ENCODE results near the gene CCDC102B. TPM values are rescaled to one million over a fixed set of nuclear protein-coding genes. Genes with fewer than 3 reads are reported as not detected.
"Not testable (repeated sequence)": the region's sequence is repeated elsewhere in the genome, so short reads cannot be mapped to it uniquely, and the experiment has no call there.

The CCDC102B gene
- polyA plus RNA-seq (ENCODE audit: low read depth in 6 of 6) = 1 to 10 TPM; 1.4 to 5.0 (median 3.8) TPM

DNA sequence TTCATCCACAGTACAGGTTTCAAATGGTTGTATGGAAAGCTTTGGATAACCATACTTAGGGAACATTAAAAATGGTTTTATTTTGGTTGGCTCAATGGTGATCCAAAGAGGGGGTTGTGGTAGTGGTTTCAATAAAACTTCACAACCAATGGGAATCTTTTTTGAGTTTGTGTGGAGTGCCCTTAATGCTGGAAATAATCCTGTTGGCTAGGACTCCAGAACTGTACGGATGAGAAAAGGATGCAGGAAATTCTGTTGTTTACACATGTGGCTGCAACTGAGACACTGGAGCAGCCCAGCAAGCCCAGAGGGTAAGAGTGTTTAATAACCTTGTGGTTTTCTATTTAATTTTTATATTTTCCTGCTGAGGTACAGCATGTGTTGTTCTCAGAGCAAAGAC lies at the start of gene CCDC102B:
Gene CCDC102B, plus strand, starts transcription at position 210 of the 400 bp plus-strand sequence. CDS start 38,684 bp downstream, outside the sequence.
- H3K4me3 Mint-ChIP-seq = no peak within 1 kb of the TSS
- no peaks in the 10 kb centered on the region for H3K36me3 Mint-ChIP-seq
- no peaks in the 10 kb centered on the region for H3K4me1 Mint-ChIP-seq
- H3K27ac Mint-ChIP-seq = no peak within 1 kb of the TSS
- no peak for ATAC-seq (ENCODE audit: low read depth in 2 of 2)
- H3K27me3 Mint-ChIP-seq = no peaks in the 10 kb centered on the region
- DNase-seq = no peak
- H3K9me3 Mint-ChIP-seq = no peaks in the 10 kb centered on the region

DNA sequence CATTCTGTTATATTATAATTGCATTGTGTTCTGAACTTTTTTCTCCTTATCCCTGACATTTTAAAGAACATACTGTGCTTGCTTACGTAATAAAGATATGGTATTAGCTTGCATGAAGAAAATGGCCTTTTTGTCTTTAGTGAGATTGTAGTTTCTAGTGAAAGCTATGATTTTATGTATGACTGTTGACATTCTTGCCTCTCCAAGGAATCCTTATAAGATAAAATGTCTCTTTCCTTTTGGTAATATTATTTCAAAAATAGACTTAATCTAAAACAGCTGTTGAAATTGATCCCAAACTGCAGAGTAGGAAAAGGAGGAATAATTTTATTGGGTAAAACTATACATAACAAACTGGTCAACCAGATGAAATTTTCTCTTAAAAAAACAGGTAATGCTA lies 40.8 kb upstream of the CCDC102B start:
- no peaks in the 10 kb centered on the region for H3K27me3 Mint-ChIP-seq
- no peak overlapping the region for H3K27ac Mint-ChIP-seq
- peaks cover 0 to 8% of the 10 kb centered on the region in 2 donors for H3K36me3 Mint-ChIP-seq
- H3K4me1 Mint-ChIP-seq = no peaks in the 10 kb centered on the region
- no peak for DNase-seq
- H3K9me3 Mint-ChIP-seq = peaks cover 4 to 18% (median 10%) of the 10 kb centered on the region in 7 donors
- H3K4me3 Mint-ChIP-seq = no peak overlapping the region
- no peak for ATAC-seq (ENCODE audit: low read depth in 2 of 2)

DNA sequence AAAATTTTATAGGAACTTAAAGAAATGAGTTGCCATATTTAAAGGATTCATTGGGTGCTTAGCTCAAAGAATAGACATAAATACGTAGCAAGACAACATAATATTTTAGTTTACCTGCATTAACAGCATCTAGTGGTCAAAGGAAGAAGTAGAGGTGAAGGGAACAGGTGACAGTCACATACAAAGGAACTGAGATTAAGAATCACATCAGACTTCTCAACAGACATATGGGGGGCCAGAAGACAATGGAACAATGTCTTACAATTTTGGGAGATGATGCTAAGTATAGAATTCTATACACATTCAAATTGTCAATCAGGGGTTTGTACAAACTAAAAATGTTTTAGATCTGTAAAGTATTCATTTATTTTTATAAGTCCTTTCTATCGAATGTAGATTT lies 38.6 kb upstream of the CCDC102B start:
- Mint-ChIP-seq H3K9me3 (peaks cover 4 to 18% (median 10%) of the 10 kb centered on the region in 7 donors), H3K36me3 (peaks cover 0 to 8% of the 10 kb centered on the region in 2 donors), H3K27ac (no peak overlapping the region), H3K4me1 (no peaks in the 10 kb centered on the region), H3K27me3 (no peaks in the 10 kb centered on the region), H3K4me3 (no peak overlapping the region)
- no peak for DNase-seq
- ATAC-seq (ENCODE audit: low read depth in 2 of 2) = no peak

DNA sequence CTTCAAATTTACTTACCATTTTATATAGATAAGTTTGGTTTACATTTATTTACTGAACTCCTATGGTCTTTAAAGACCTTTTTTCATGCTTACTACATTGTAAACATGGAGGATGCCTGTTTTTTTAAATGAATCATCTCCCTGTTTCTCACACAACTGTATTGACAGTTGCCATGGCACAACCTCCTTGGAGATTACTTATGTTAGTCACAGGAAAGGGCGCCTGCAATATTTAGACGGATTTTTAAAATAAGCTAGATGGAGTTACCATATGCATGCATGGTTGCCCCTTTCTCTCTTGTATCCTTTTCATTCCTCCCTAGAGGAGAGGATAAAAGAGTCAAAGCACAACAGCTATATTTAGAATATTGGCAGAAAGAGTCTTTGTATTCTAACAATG lies 34.8 kb upstream of the CCDC102B start:
- Mint-ChIP-seq H3K4me1 (peaks cover 0 to 6% (median 0%) of the 10 kb centered on the region in 3 donors), H3K4me3 (no peak overlapping the region), H3K36me3 (peaks cover 0 to 8% of the 10 kb centered on the region in 2 donors), H3K27ac (no peak overlapping the region), H3K9me3 (peaks cover 4 to 18% (median 10%) of the 10 kb centered on the region in 7 donors), H3K27me3 (no peaks in the 10 kb centered on the region)
- DNase-seq (no peak), ATAC-seq (ENCODE audit: low read depth in 2 of 2) (no peak)

DNA sequence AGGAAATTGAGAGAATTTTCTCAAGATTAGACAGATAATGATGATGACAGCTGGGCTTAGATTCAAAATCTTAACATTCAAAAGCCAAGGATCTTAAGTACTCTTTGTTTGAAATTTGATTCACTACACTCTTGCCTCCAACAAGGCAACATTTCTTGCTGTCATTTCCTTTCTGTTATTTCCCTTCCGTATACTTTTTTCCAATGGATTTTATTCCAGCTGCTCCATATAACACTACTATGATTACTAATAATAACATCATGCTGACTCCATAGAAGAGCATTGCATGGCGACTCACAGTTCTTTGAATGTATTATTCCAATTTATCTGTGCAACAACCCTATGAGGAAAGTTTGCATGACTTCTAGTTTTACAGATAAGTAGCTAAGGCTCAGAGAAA lies 33.9 kb upstream of the CCDC102B start:
- DNase-seq (no peak), ATAC-seq (ENCODE audit: low read depth in 2 of 2) (no peak)
- Mint-ChIP-seq H3K9me3 (peaks cover 4 to 11% (median 5%) of the 10 kb centered on the region in 7 donors), H3K27me3 (no peaks in the 10 kb centered on the region), H3K27ac (no peak overlapping the region), H3K4me1 (peaks cover 0 to 6% (median 0%) of the 10 kb centered on the region in 3 donors), H3K36me3 (peaks cover 0 to 6% of the 10 kb centered on the region in 2 donors), H3K4me3 (no peak overlapping the region)

DNA sequence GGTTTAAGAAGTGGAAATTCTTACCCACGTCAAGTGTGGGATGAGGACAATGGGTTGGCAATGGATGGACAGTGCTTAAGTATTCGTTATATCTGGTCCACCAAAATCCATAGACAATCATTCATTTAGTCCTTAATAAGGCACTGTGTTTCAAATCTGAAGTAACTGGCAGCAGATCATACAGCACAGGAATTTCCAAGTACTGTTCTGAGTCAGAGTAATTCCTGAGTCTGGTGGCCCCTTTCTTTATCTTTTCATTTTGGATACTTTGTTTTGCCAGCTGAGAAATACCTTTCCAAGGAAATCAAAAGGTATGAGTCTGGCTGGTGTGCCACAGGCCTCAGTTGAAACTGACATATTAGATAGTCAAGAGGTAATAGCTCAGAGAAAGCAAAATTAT lies 31.4 kb upstream of the CCDC102B start:
- peaks cover 0 to 6% (median 0%) of the 10 kb centered on the region in 3 donors for H3K4me1 Mint-ChIP-seq
- no peak overlapping the region for H3K4me3 Mint-ChIP-seq
- DNase-seq (no peak), ATAC-seq (ENCODE audit: low read depth in 2 of 2) (no peak)
- H3K36me3 Mint-ChIP-seq = no peaks in the 10 kb centered on the region
- H3K9me3 Mint-ChIP-seq = peaks cover 0 to 4% (median 2%) of the 10 kb centered on the region in 7 donors
- no peak overlapping the region for H3K27ac Mint-ChIP-seq
- H3K27me3 Mint-ChIP-seq = no peaks in the 10 kb centered on the region

DNA sequence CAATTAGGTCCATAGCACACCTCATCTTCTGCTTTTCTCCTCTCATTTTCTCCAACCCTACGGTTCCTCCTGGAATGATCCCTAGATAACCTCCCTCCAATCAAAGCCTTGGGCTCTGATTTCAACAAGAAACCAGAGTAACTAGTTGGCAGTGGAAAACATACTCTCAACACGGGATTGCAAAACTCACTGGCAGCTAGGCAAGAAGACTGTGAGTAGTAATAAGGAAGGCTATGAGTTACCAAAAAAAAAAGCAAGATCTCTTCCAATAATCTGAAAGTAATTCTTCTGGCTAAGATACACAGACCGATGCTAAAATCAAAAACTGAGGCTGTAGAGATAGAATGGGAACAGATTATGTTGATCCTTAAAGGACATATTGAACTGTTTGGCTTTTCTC lies 28.4 kb upstream of the CCDC102B start:
- no peak for ATAC-seq (ENCODE audit: low read depth in 2 of 2)
- Mint-ChIP-seq H3K4me1 (peaks cover 0 to 6% (median 0%) of the 10 kb centered on the region in 3 donors), H3K36me3 (no peaks in the 10 kb centered on the region), H3K27ac (no peak overlapping the region), H3K27me3 (no peaks in the 10 kb centered on the region), H3K9me3 (peaks cover 0 to 4% (median 2%) of the 10 kb centered on the region in 7 donors), H3K4me3 (no peak overlapping the region)
- DNase-seq = no peak

DNA sequence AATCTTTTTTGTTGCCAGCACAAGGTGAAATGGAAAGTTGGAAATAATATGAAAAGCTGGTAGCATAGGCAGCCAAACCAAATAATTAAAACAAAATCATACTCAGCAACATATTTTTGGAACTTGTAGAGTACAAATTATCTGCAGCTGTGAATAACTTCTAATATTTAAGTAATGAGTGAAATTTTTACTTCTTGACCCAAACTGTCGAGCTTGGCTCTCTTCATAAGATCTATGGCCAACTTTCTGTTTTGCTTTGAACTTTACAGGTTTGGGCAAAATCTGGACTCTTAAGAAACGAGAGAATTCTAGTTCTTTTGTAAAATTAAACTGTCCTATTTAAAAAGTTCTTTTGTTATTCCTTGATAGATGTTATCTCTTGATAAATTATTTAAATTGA lies 25.6 kb upstream of the CCDC102B start:
- H3K4me1 Mint-ChIP-seq = no peaks in the 10 kb centered on the region
- peaks cover 0 to 4% (median 2%) of the 10 kb centered on the region in 7 donors for H3K9me3 Mint-ChIP-seq
- no peak for ATAC-seq (ENCODE audit: low read depth in 2 of 2)

DNA sequence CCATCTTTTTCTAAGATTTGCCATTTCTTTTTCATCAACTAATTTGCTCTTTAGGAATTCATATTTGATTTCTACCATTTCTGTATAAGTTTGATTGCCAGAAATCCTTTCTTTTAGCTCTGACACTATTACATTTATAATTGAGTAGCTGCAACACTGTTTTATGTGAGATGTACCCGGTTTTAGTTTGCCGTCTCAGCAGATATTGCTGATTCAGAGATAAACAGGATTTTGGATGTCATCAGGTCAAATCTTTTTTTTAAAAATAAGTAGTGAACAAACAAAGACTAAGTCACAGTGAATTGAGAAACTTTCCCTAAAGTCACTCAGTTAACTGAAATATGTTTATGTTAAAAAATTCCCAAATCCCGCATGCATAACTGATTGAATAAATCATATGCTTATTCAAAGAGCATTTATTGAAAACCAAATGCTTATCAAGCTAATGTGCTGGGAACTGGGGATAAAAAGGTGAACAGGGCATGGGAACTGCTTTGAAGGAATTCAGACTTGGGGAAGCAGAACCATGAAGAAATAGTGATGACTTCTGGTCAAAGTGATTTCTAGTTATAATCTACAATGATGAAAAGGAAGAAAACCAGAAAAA lies 19.5 kb upstream of the CCDC102B start:
- no peak for ATAC-seq (ENCODE audit: low read depth in 2 of 2)
- Mint-ChIP-seq H3K36me3 (no peaks in the 10 kb centered on the region), H3K4me1 (no peaks in the 10 kb centered on the region), H3K27me3 (no peaks in the 10 kb centered on the region), H3K9me3 (no peaks in the 10 kb centered on the region), H3K4me3 (no peak overlapping the region), H3K27ac (no peak overlapping the region)
- DNase-seq = no peak

More for the DNA sequence above, 25.6 kb upstream of the CCDC102B start:
- no peak overlapping the region for H3K4me3 Mint-ChIP-seq
- H3K27ac Mint-ChIP-seq = no peak overlapping the region
- H3K27me3 Mint-ChIP-seq = no peaks in the 10 kb centered on the region
- H3K36me3 Mint-ChIP-seq = no peaks in the 10 kb centered on the region
- no peak for DNase-seq

DNA sequence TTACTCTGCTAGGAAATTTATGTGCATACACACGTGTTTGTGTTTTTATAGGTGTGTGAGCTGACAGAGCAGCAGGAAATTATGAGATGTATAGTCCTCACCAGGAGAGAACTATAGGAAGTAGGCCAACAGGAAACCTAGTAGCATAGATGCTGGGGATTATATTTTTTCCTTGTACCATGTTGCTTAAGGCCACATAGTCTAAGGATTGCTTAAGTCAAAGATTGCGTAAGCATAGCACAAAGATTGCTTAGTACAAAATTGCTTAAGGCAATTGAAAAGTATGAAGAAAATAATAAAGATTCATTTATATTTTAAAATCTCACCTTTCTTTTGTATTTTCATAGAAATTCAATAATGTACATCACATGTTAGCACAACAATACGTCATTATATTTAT lies 18.7 kb upstream of the CCDC102B start:
- Mint-ChIP-seq H3K36me3 (no peaks in the 10 kb centered on the region), H3K4me1 (no peaks in the 10 kb centered on the region), H3K27me3 (no peaks in the 10 kb centered on the region), H3K9me3 (no peaks in the 10 kb centered on the region), H3K4me3 (no peak overlapping the region), H3K27ac (no peak overlapping the region)
- ATAC-seq (ENCODE audit: low read depth in 2 of 2) = no peak
- DNase-seq = no peak

DNA sequence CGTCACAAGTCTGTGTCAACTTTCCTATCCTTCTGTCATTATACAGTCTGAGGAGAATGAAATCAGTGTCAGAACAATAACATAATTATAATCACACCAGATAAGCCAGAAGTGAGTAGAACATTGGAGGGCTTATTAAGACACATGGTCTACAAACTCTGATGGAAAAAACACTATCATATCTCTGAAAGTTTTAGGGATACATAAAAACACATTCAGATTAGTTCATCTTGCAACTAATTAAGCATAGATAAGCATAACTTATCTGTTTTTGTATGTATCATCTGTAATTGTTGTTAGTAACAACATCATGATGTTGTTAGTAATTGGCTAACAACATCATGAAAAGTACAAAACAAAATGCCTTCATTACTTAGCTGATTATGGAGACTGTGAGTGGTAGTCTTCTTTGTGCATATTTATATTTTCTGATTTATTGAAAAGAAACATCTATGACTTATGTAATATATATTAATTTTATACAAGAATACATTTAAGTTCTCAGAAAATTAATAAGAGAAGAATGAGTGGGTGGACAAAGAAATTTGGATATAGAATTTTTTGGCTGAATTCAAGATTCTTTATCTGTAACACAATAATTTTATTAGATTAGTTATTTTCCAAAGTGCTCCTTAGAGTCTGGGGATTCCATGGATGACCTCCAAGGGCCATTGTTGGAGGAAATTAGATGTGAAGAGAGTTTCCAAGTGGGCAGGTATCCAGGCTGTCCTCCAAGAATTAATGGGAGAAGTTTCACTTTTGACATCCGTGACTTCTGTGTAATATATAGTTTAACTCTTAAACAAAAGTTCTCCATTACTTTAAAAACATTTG lies 16.9 kb upstream of the CCDC102B start:
- H3K27ac Mint-ChIP-seq = no peak overlapping the region

DNA sequence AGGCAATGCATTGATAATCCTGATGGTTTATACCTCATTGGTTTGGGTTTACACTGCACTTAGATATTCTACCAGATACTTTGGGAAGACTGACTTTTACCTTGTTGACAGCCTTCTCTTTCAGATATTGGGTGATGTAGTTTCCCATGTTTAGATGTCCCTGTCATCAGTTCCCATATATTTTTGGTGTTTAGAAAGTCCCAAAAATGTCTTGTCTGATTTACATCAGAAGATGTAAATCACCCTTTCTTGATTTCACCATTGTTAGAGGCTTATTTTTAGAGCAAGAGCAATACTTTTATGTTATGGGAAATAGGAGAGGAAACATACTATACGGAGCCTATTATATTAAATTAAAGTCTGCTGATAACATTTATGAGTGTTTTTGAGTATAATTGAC lies 14.4 kb upstream of the CCDC102B start:
- Mint-ChIP-seq H3K4me1 (no peaks in the 10 kb centered on the region), H3K9me3 (peaks cover 0 to 2% (median 0%) of the 10 kb centered on the region in 7 donors), H3K4me3 (no peak overlapping the region), H3K27me3 (no peaks in the 10 kb centered on the region), H3K36me3 (no peaks in the 10 kb centered on the region), H3K27ac (no peak overlapping the region)
- no peak for DNase-seq
- no peak for ATAC-seq (ENCODE audit: low read depth in 2 of 2)

More for the DNA sequence above, 16.9 kb upstream of the CCDC102B start:
- Mint-ChIP-seq H3K4me3 (no peak overlapping the region), H3K4me1 (no peaks in the 10 kb centered on the region), H3K36me3 (no peaks in the 10 kb centered on the region), H3K27me3 (no peaks in the 10 kb centered on the region), H3K9me3 (peaks cover 0 to 2% (median 0%) of the 10 kb centered on the region in 7 donors)
- DNase-seq (no peak), ATAC-seq (ENCODE audit: low read depth in 2 of 2) (no peak)

DNA sequence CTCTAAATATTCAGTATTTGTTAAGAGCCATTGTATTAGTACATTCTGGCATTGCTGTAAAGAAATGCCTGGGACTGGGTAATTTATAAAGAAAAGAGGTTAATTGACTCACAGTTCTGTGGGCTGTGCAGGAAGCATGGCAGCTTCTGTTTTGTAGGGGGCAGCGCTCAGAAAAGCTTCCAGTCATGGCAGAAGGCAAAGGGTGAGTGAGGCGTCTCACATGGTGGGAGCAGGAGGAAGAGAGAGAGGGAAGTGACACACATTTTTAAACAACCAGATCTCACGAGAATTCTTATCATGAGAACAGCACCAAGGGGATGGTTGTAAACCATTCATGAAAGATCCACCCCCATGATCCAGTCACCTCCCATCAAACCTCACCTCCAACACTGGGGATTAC lies 13.8 kb upstream of the CCDC102B start:
- Mint-ChIP-seq H3K4me1 (no peaks in the 10 kb centered on the region), H3K27me3 (no peaks in the 10 kb centered on the region), H3K4me3 (no peak overlapping the region), H3K9me3 (peaks cover 0 to 2% (median 0%) of the 10 kb centered on the region in 7 donors), H3K36me3 (no peaks in the 10 kb centered on the region), H3K27ac (peak overlapping the region in 1 of 6 donors; percentile 0)
- no peak for ATAC-seq (ENCODE audit: low read depth in 2 of 2)
- no peak for DNase-seq

DNA sequence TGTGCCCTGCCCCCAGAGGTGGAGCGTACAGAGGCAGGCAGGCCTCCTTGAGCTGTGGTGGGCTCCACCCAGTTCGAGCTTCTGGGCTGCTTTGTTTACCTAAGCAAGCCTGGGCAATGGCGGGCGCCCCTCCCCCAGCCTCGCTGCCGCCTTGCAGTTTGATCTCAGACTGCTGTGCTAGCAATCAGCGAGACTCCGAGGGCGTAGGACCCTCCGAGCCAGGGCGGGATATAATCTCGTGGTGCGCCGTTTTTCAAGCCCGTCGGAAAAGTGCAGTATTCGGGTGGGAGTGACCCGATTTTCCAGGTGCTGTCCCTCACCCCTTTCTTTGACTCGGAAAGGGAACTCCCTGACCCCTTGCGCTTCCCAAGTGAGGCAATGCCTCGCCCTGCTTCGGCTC lies 7.6 kb upstream of the CCDC102B start:
- not testable (repeated sequence) for H3K4me1 Mint-ChIP-seq

More for the DNA sequence above, 7.6 kb upstream of the CCDC102B start:
- H3K27me3 Mint-ChIP-seq; H3K4me3 Mint-ChIP-seq; DNase-seq; H3K36me3 Mint-ChIP-seq; H3K9me3 Mint-ChIP-seq; ATAC-seq (ENCODE audit: low read depth in 2 of 2); H3K27ac Mint-ChIP-seq: not testable (repeated sequence)

All from naive B cell (primary cell).